ENCODE results near the gene RPS19. TPM values are rescaled to one million over a fixed set of nuclear protein-coding genes. Genes with fewer than 3 reads are reported as not detected.

Gene RPS19
- total RNA-seq, 2 donors from 2014 or later = 1,179 to 1,248 TPM

DNA sequence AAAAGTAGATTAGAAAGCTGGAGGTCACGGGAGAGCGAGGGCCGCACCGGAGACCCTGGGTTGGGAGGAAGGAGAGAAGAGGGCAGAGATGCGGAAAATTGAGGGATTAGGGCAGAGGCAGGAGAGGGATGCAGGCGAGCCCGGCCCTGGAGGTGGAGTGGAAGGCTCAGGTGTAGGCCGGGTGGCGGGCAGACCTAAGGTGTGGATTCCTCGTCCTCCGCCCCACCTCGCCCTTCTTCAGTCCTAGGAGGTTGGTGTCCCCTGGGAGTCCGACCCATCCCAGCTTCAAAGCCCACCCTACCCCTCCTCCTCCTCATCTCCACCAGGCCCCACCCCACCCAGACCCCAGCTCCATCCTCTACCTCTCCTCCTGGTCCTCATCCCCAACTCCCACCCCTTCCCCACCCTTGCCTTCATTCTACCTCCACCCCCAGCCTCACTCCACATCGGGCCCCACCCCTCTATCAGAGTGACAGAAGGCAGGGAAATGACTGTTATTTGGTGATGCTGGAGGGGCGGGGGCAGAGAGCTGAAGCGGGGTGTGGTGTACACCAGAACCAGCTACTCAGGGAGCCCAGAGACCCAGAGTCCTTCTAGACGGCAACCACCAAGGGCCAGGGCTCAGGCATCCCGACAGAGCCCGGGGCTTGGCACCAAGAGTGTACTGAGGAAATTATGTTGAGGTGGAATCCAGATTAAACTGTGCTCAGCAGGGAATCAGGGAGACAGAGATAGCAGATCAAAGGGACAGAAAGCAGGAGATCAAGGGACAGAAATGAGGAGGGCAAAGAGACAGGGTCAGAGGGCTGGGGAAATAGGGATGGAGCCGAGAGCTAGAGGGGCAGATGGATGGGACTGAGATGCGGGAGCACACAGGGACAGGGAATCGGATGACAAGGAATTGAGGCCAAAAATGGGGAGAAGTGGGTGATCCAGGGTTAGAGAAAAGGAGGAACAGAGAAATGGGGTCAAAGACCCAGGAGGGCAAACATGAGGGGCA lies 61.8 kb downstream of the RPS19 start:
- no peak for DNase-seq (ENCODE audit: low spot score)
- H3K36me3 ChIP-seq = no peaks in the 10 kb centered on the region
- no peak overlapping the region for H3K27ac ChIP-seq
- intact Hi-C loops (cut with DNase I) = no loop called here
- H3K4me3 ChIP-seq = no peak overlapping the region
- TF ChIP-seq, protein P1, sequence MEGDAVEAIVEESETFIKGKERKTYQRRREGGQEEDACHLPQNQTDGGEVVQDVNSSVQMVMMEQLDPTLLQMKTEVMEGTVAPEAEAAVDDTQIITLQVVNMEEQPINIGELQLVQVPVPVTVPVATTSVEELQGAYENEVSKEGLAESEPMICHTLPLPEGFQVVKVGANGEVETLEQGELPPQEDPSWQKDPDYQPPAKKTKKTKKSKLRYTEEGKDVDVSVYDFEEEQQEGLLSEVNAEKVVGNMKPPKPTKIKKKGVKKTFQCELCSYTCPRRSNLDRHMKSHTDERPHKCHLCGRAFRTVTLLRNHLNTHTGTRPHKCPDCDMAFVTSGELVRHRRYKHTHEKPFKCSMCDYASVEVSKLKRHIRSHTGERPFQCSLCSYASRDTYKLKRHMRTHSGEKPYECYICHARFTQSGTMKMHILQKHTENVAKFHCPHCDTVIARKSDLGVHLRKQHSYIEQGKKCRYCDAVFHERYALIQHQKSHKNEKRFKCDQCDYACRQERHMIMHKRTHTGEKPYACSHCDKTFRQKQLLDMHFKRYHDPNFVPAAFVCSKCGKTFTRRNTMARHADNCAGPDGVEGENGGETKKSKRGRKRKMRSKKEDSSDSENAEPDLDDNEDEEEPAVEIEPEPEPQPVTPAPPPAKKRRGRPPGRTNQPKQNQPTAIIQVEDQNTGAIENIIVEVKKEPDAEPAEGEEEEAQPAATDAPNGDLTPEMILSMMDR (IDR thresholded peaks at IDR 0.05) = no peak
- no peak for TF ChIP-seq POLR2A (IDR thresholded peaks at IDR 0.05)
- no peak for TF ChIP-seq POLR2AphosphoS5 (IDR thresholded peaks at IDR 0.05)
- H3K9me3 ChIP-seq = no peaks in the 10 kb centered on the region
- no peaks in the 10 kb centered on the region for H3K4me1 ChIP-seq (replicated peaks)
- peaks cover 9% of the 10 kb centered on the region for H3K27me3 ChIP-seq (replicated peaks; ENCODE audit: insufficient read depth)
- 28% methylated on average over 22 of the region's 22 CpGs for WGBS

Small RNAs within 50 kb of the gene (microRNA-seq; reads per million reads assigned to microRNA genes)
- not detected for gene MIR6797

Small RNAs within 50 kb of the gene (small RNA-seq; reads per million reads assigned to genes)
- gene MIR6797 = 0 reads per million in 2 donors

Other genes with a start within 250 kb of the RPS19 start
- gene CEACAM4, start 233.2 kb upstream of the RPS19 start, total RNA-seq = 1 to 10 TPM in 1 of 2 donors, under 1 TPM in 1; 0.59 to 1.0 TPM
- not detected for gene CEACAM7, start 172.0 kb upstream of the RPS19 start, total RNA-seq
- gene CEACAM5, start 151.6 kb upstream of the RPS19 start, total RNA-seq = 1 to 10 TPM in 1 of 2 donors, under 1 TPM in 1; 0.32 to 3.4 TPM
- 1 to 10 TPM; 2.5 to 6.3 TPM for gene CEACAM6, start 104.7 kb upstream of the RPS19 start, total RNA-seq
- gene CEACAM3, start 63.7 kb upstream of the RPS19 start, total RNA-seq = under 1 TPM in 1 of 2 donors, not detected in 1; 0.59 TPM
- 1 to 10 TPM in 1 of 2 donors, not detected in 1; 6.6 TPM for gene LYPD4, start 15.6 kb upstream of the RPS19 start, total RNA-seq
- 1 to 10 TPM in 1 of 2 donors, not detected in 1; 9.6 TPM for gene DMRTC2, start 15.2 kb upstream of the RPS19 start, total RNA-seq
- under 1 TPM in 1 of 2 donors, not detected in 1; 0.59 TPM for gene CD79A, start 17.0 kb downstream of the RPS19 start, total RNA-seq
- 10 to 100 TPM; 57.1 to 65.6 TPM for gene ARHGEF1, start 22.9 kb downstream of the RPS19 start, total RNA-seq
- gene ERFL, start 68.2 kb downstream of the RPS19 start, total RNA-seq = 1 to 10 TPM in 1 of 2 donors, under 1 TPM in 1; 0.36 to 1.9 TPM
- gene RABAC1, start 99.1 kb downstream of the RPS19 start, total RNA-seq = 100 to 1,000 TPM; 153 to 168 TPM
- 1 to 10 TPM in 1 of 2 donors, under 1 TPM in 1; 0.27 to 3.7 TPM for gene ATP1A3, start 134.0 kb downstream of the RPS19 start, total RNA-seq
- gene GRIK5, start 210.0 kb downstream of the RPS19 start, total RNA-seq = 10 to 100 TPM in 1 of 2 donors, 1 to 10 TPM in 1; 1.3 to 25.2 TPM
- 10 to 100 TPM; 24.4 to 44.1 TPM for gene ZNF574, start 215.9 kb downstream of the RPS19 start, total RNA-seq

Data from prostate gland (tissue), 2 donors.